OCI-LY3 (cell line): ENCODE measurements around the gene STON2.
"Not testable (repeated sequence)": the region's sequence is repeated elsewhere in the genome, so short reads cannot be mapped to it uniquely, and the experiment has no call there.

Source experiments
- H2AFZ ChIP-seq: fragments of 200-600, 300-600 bp; shearing (Covaris generic); 2 replicates; pipeline ENCODE4 v1.6.0; 2014; ENCODE audit warnings: antibody characterized with exemption, low read depth, low read length
- H3K27ac ChIP-seq: fragments of 200-600, 300-600 bp; sonication (generic); 2 replicates; pipeline ENCODE4 v1.5.1; 2014; ENCODE audit warnings: mild to moderate bottlenecking, low read length, moderate library complexity, mixed read lengths
- H3K27me3 ChIP-seq: fragments of 200-600, 300-600 bp; sonication (generic); 2 replicates; pipeline ENCODE4 v1.6.1; 2014; ENCODE audit warnings: low read depth, low read length, mixed read lengths
- H3K36me3 ChIP-seq: fragments of 200-600, 300-600 bp; sonication (generic); replicated peaks from 2 replicates; pipeline ENCODE3; 2014; ENCODE audit warnings: low read depth, low read length, mixed read lengths
- H3K4me1 ChIP-seq: fragments of 300-600, 200-600 bp; sonication (generic); 2 replicates; pipeline ENCODE4 v1.6.1; 2014; ENCODE audit warnings: low read length, mixed read lengths
- H3K4me2 ChIP-seq: fragments of 200-600, 300-600 bp; sonication (generic); 2 replicates; pipeline ENCODE4 v1.6.1; 2014; ENCODE audit warnings: low read length, mixed read lengths
- H3K4me3 ChIP-seq: fragments of 300-600, 200-600 bp; sonication (generic); 2 replicates; pipeline ENCODE4 v1.5.1; 2014; ENCODE audit warnings: antibody characterized with exemption, mild to moderate bottlenecking, low read length, moderate library complexity
- H3K79me2 ChIP-seq: fragments of 300-600, 200-600 bp; shearing (Covaris generic); 2 replicates; pipeline ENCODE4 v1.6.1; 2014; ENCODE audit warnings: mild to moderate bottlenecking, low read length, mixed read lengths
- H3K9ac ChIP-seq: fragments of 300-600, 200-600 bp; shearing (Covaris generic); 2 replicates; pipeline ENCODE4 v1.6.0; 2014; ENCODE audit warnings: mild to moderate bottlenecking, low read length, moderate library complexity
- H3K9me3 ChIP-seq: fragments of 200-600, 300-600 bp; shearing (Covaris generic); 2 replicates; pipeline ENCODE4 v1.6.1; 2014; ENCODE audit warnings: low read length, mixed read lengths; ENCODE audit not compliant: insufficient read depth
- H4K20me1 ChIP-seq: fragments of 200-600, 300-600 bp; sonication (generic); 2 replicates; pipeline ENCODE4 v1.6.1; 2016; ENCODE audit warnings: low read length, mixed read lengths; ENCODE audit not compliant: insufficient read depth
- CTCF ChIP-seq: fragments of 200-600, 300-600 bp; sonication (generic); IDR thresholded peaks from 2 replicates; pipeline ENCODE4 v1.5.1; 2014; ENCODE audit warnings: antibody characterized with exemption, low read length, low read depth
- EZH2phosphoT487 ChIP-seq: fragments of 200-600 bp; shearing (Covaris generic); IDR thresholded peaks from 2 replicates; pipeline ENCODE4 v1.6.1; 2018; ENCODE audit warnings: antibody characterized with exemption, mixed run types, low read depth

Gene STON2

GRCh38 chr14:81233615-81234014 lies 166.5 kb downstream of the STON2 start:
- Histone ChIP-seq H4K20me1 (no peaks in the 10 kb centered on the region), H3K36me3 (no peaks in the 10 kb centered on the region), H3K4me3 (no peak overlapping the region), H3K4me1 (no peaks in the 10 kb centered on the region), H3K27me3 (no peaks in the 10 kb centered on the region), H3K9me3 (no peaks in the 10 kb centered on the region), H3K79me2 (no peaks in the 10 kb centered on the region), H3K4me2 (no peak overlapping the region), H3K27ac (no peak overlapping the region), H2AFZ (no peak overlapping the region), H3K9ac (no peak overlapping the region)
- TF ChIP-seq CTCF = no peak
- no peak for TF ChIP-seq EZH2phosphoT487

DNA sequence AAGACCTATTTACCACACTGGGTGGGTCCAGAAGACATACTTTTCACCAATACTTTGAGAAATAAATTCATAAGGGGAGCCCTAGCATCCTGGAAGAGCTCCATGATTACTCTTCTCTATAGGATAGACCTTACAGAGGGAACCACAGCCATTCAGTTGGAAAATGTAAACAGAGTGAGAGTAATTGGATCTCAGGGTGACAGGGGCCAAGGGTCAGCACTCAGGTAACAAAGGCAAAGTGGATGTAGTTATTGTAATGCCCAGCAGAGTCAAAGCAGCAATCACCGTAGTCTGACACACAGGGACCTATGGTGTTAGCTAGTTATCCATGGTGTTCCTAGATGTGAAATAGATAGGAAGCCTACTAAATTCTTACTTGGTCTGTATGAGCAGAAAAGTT lies 168.6 kb downstream of the STON2 start:
- no peaks in the 10 kb centered on the region for H3K9me3 ChIP-seq
- H3K4me1 ChIP-seq = no peaks in the 10 kb centered on the region
- H2AFZ ChIP-seq = no peak overlapping the region
- no peaks in the 10 kb centered on the region for H3K36me3 ChIP-seq
- no peaks in the 10 kb centered on the region for H3K27me3 ChIP-seq
- H3K4me3 ChIP-seq = no peak overlapping the region
- TF ChIP-seq EZH2phosphoT487 (no peak), CTCF (no peak)
- H4K20me1 ChIP-seq = no peaks in the 10 kb centered on the region
- no peak overlapping the region for H3K27ac ChIP-seq
- H3K79me2 ChIP-seq = no peaks in the 10 kb centered on the region
- no peak overlapping the region for H3K9ac ChIP-seq
- H3K4me2 ChIP-seq = no peak overlapping the region

- Histone ChIP-seq H2AFZ (no peak overlapping the region), H3K79me2 (peaks cover 14% of the 10 kb centered on the region), H3K4me1 (peaks cover 8% of the 10 kb centered on the region), H3K27me3 (no peaks in the 10 kb centered on the region), H3K27ac (no peak overlapping the region), H3K4me2 (no peak overlapping the region), H3K9ac (no peak overlapping the region), H3K9me3 (peaks cover 4% of the 10 kb centered on the region; the same call in 1 of the 2 replicates), H3K4me3 (no peak overlapping the region), H4K20me1 (no peaks in the 10 kb centered on the region), H3K36me3 (peaks cover 6% of the 10 kb centered on the region)
- TF ChIP-seq CTCF = no peak
- TF ChIP-seq EZH2phosphoT487 = no peak
These were observed 175.9 kb downstream of the STON2 start for GRCh38 chr14:81224222-81224621.

GRCh38 chr14:81223788-81224187 lies 176.3 kb downstream of the STON2 start:
- H3K4me2 ChIP-seq, H3K4me1 ChIP-seq, H3K36me3 ChIP-seq, H3K9me3 ChIP-seq, H2AFZ ChIP-seq, H4K20me1 ChIP-seq, H3K4me3 ChIP-seq, H3K27ac ChIP-seq, H3K27me3 ChIP-seq, H3K9ac ChIP-seq: not testable (repeated sequence)
- peaks cover 18% of the 10 kb centered on the region for H3K79me2 ChIP-seq

GRCh38 chr14:81222691-81223090 lies 177.4 kb downstream of the STON2 start:
- Histone ChIP-seq H3K9me3 (peaks cover 4% of the 10 kb centered on the region; the same call in 1 of the 2 replicates), H3K4me3 (no peak overlapping the region), H3K4me1 (peaks cover 20% of the 10 kb centered on the region), H3K79me2 (peaks cover 29% of the 10 kb centered on the region), H2AFZ (no peak overlapping the region), H3K27ac (no peak overlapping the region), H3K9ac (no peak overlapping the region), H3K27me3 (no peaks in the 10 kb centered on the region), H3K4me2 (no peak overlapping the region), H4K20me1 (peaks cover 14% of the 10 kb centered on the region), H3K36me3 (peaks cover 8% of the 10 kb centered on the region)
- TF ChIP-seq CTCF = no peak
- no peak for TF ChIP-seq EZH2phosphoT487
